ENCODE data around the gene AGMAT.
A peak's percentile ranks its signal among the peaks of the same experiment; 100 is the strongest.

DNA sequence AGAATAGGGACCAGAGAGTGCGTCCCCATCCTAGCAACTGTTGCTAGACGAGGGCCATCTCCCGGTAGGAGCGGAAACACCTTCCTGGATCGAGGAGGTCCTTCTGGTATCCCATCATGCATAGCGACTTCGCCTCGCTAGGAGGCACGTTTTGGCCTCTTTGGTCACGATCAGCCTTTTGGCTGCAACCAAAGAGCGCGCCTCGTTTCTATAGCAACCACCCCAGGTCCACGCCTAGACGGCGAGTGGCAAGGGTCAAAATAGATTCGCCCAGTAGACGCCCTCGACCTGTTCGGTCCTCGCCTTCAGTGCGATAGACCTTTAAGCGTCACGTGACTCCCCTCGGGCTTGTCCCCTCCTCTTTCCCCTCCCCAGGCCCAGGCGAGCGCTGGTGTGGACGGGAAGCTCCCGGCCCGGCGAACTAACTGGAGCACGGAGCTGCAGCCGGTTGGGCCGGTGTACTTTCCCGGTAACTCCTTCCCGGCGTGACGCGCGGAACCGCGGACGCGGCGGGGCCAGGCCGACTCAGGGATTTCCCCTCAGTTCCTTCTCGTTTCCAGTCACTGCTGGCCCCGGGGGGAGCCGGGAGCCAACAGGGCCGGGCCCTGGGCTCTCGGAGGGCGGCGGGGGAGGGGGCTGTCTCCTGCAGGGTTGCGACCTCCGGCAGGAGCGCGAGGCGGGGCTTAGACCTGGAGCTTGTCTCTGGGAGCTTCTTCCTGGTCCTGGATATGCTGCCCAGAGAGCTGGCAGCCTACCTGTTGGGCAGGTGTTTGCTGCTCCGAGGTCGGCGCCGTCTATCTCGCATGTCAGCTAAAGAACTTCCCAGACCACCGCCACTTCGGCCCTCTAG, 58.1 kb downstream of the AGMAT start, which contains the start of gene DNAJC16:
- TF ChIP-seq, protein P1, sequence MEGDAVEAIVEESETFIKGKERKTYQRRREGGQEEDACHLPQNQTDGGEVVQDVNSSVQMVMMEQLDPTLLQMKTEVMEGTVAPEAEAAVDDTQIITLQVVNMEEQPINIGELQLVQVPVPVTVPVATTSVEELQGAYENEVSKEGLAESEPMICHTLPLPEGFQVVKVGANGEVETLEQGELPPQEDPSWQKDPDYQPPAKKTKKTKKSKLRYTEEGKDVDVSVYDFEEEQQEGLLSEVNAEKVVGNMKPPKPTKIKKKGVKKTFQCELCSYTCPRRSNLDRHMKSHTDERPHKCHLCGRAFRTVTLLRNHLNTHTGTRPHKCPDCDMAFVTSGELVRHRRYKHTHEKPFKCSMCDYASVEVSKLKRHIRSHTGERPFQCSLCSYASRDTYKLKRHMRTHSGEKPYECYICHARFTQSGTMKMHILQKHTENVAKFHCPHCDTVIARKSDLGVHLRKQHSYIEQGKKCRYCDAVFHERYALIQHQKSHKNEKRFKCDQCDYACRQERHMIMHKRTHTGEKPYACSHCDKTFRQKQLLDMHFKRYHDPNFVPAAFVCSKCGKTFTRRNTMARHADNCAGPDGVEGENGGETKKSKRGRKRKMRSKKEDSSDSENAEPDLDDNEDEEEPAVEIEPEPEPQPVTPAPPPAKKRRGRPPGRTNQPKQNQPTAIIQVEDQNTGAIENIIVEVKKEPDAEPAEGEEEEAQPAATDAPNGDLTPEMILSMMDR (conservative IDR thresholded peaks at IDR 0.05; ENCODE audit: low read depth, low read length) = peak; percentile 37; the same call in 1 of the 2 replicates
- no peak for TF ChIP-seq FOS (IDR thresholded peaks at IDR 0.05; ENCODE audit: low read depth, low read length)
- no peak for TF ChIP-seq SMC3 (IDR thresholded peaks at IDR 0.05; ENCODE audit: low read depth, low read length)
- no peak for TF ChIP-seq MAFK (IDR thresholded peaks at IDR 0.05; ENCODE audit: low read depth, low read length)
- TF ChIP-seq POLR2A (IDR thresholded peaks at IDR 0.05; ENCODE audit: low read depth, low read length) = peak; percentile 79
- 0 out of 2 replicates have a peak, but pooled peaks have one; percentile 3 for TF ChIP-seq RAD21 (IDR thresholded peaks at IDR 0.05; ENCODE audit: low read length)
- peak; percentile 58 for TF ChIP-seq CEBPB (IDR thresholded peaks at IDR 0.05; ENCODE audit: low read depth, low read length)
- TF ChIP-seq, protein P2, sequence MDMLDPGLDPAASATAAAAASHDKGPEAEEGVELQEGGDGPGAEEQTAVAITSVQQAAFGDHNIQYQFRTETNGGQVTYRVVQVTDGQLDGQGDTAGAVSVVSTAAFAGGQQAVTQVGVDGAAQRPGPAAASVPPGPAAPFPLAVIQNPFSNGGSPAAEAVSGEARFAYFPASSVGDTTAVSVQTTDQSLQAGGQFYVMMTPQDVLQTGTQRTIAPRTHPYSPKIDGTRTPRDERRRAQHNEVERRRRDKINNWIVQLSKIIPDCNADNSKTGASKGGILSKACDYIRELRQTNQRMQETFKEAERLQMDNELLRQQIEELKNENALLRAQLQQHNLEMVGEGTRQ (IDR thresholded peaks at IDR 0.05; ENCODE audit: low read depth, low read length) = peak; percentile 99
- peak; percentile 53 for TF ChIP-seq RCOR1 (IDR thresholded peaks at IDR 0.05; ENCODE audit: insufficient replicate concordance, low read length)

Data from IMR-90 (cell line).